ENCODE data around the gene PDZD4. TPM values are rescaled to one million over a fixed set of nuclear protein-coding genes. Genes with fewer than 3 reads are reported as not detected.

PDZD4 gene
- total and polyA plus RNA-seq, 10 of the 15 experiments (the other 5 are each of a cell fraction or from before 2014, with no cell fraction given), result 0.01 to 0.15 (median 0.04) TPM; not detected in 6

- ChIA-PET SMC1A (ENCODE audit: uncharacterized antibody, unreplicated experiment) (no interaction called here), POLR2A (no interaction called here), RAD21 (ENCODE audit: unreplicated experiment) (no interaction called here), CTCF (no interaction called here)
- Histone ChIP-seq H3K36me3 (ENCODE audit: control insufficient read depth in 2 of 2, insufficient read depth in 2 of 2, low read length in 1 of 2) (no peaks in the 10 kb centered on the region), H3K27ac (ENCODE audit: control insufficient read depth, insufficient read depth) (no peak overlapping the region), H4K20me1 (ENCODE audit: control insufficient read depth, insufficient read depth) (no peaks in the 10 kb centered on the region), H3K27me3 (replicated peaks in 1 of 2; ENCODE audit: control insufficient read depth in 2 of 2, insufficient read depth in 2 of 2, low read length in 1 of 2) (peaks cover 2% of the 10 kb centered on the region in 2 experiments; a peak in 2 of 4 replicates), H3K9me3 (replicated peaks; ENCODE audit: control insufficient read depth, insufficient read depth, low read length) (no peaks in the 10 kb centered on the region; the same call in 2 of the 3 replicates), H3K4me1 (ENCODE audit: control insufficient read depth, insufficient read depth, low read length) (no peaks in the 10 kb centered on the region), H3K79me2 (ENCODE audit: control insufficient read depth, insufficient read depth, low read length) (no peaks in the 10 kb centered on the region), H3K9ac (ENCODE audit: control insufficient read depth, insufficient read depth, low read length) (no peak overlapping the region), H3K4me3 (no peak overlapping the region), H2AFZ (ENCODE audit: control insufficient read depth, low read depth, low read length) (no peak overlapping the region), H3K4me2 (ENCODE audit: control insufficient read depth, insufficient read depth) (no peak overlapping the region)
- TF ChIP-seq IRF3 (IDR thresholded peaks at IDR 0.05) (no peak), KAT2A (conservative IDR thresholded peaks at IDR 0.05; ENCODE audit: control insufficient read depth, low read depth, low read length) (no peak), MYB (IDR thresholded peaks at IDR 0.05; ENCODE audit: borderline replicate concordance, low read depth, low read length) (no peak), CBX5 (IDR thresholded peaks at IDR 0.05; ENCODE audit: low read depth) (no peak), MEF2B (IDR thresholded peaks at IDR 0.05; ENCODE audit: partially characterized antibody, poor library complexity, severe bottlenecking) (no peak), NR2F1 (conservative IDR thresholded peaks at IDR 0.05) (no peak), FOS (IDR thresholded peaks at IDR 0.05; ENCODE audit: borderline replicate concordance, extremely low read depth, insufficient read length) (no peak), BMI1 (IDR thresholded peaks at IDR 0.05; ENCODE audit: borderline replicate concordance) (no peak), PAX8 (IDR thresholded peaks at IDR 0.05) (no peak), MYC (IDR thresholded peaks at IDR 0.05; ENCODE audit: insufficient read depth, insufficient read length, insufficient replicate concordance, low read length, severe bottlenecking) (no peak), TCF3 (IDR thresholded peaks at IDR 0.05; ENCODE audit: borderline replicate concordance, insufficient read depth, low read depth, low read length) (no peak), HSF1 (IDR thresholded peaks at IDR 0.05; ENCODE audit: low read depth, low read length) (no peak), HDGF (IDR thresholded peaks at IDR 0.05) (no peak), HDAC2 (IDR thresholded peaks at IDR 0.05) (no peak)
- in situ Hi-C loops (cut with MboI), result no loop called here
- FAIRE-seq (no peak), DNase-seq (ENCODE audit: low read depth, low spot score) (no peak), ATAC-seq (no peak)
- 11% methylated on average over 6 of the region's 6 CpGs for WGBS (ENCODE audit: insufficient coverage, insufficient replicate concordance, low lambda C conversion rate, missing lambda C conversion rate)
- intact Hi-C loops (cut with micrococcal nuclease; ENCODE audit: unreplicated experiment), result no loop called here
- no TSS peak for BruUV-seq (replicated peaks)
Measured at GRCh38 chrX:153871451-153871850, 41.1 kb upstream of the PDZD4 start.

All from GM12878 (cell line).